HepG2 (cell line): ENCODE data around the gene KLF11. TPM values are rescaled to one million over a fixed set of nuclear protein-coding genes. Genes with fewer than 3 reads are reported as not detected.

Source experiments
- ATAC-seq: fragments of 200-7000 bp; cut with Tn5 transposase; 3 replicates; pipeline ENCODE4 v1.9.1; 2020; ENCODE audit warnings: mild to moderate bottlenecking, moderate library complexity
- BruUV-seq: library from RNA; stranded (reverse); fragments of 400-500 nt; replicated peaks from 2 replicates; lab custom pipeline; 2021; lab: Mats Ljungman, UMichigan
- CTCF ChIA-PET: fragments of 300-600 bp; formaldehyde crosslinking; extraction: SDS; loops from one replicate; lab custom pipeline; 2021; ENCODE audit warnings: low total read pairs, inconsistent platforms, low intra/inter-chr PET ratio; lab: Yijun Ruan, JAX
- POLR2A ChIA-PET: fragments of 350-600 bp; sonication (Branson Sonifier 250); formaldehyde crosslinking; loops from one replicate; lab custom pipeline; 2020; ENCODE audit warnings: antibody characterized with exemption, inconsistent platforms; lab: Yijun Ruan, JAX
- DNase-seq: peaks from one replicate; pipeline ENCODE4 v3.0.0-alpha.2; 2015; ENCODE audit warnings: low spot score
- FAIRE-seq: peaks from 3 replicates; lab custom pipeline; 2011; peaks lifted over from hg19 to GRCh38; lab: Jason Lieb, UNC
- H2AFZ ChIP-seq: one replicate; pipeline ENCODE4 v1.6.1; 2011; ENCODE audit warnings: low read length, inconsistent platforms
- H3K27ac ChIP-seq: fragments of 300-600 bp; 3 replicates; pipeline ENCODE4 v1.8.0; 2011; ENCODE audit warnings: mixed run types, mild to moderate bottlenecking, mixed read lengths, low read length, inconsistent platforms; ENCODE audit not compliant: insufficient read depth; ENCODE audit errors: extremely low read length
- H3K27me3 ChIP-seq, 2 experiments: fragments of 200-600 bp in 1 of 2; 2 replicates in 1 of 2; 3 replicates in 1 of 2; pipeline versions ENCODE4 v1.6.0 to v1.8.0; 2011; ENCODE audit warnings: low read length in 2 of 2, mild to moderate bottlenecking in 2 of 2, moderate library complexity in 2 of 2, inconsistent platforms in 1 of 2; ENCODE audit not compliant: insufficient read depth in 2 of 2, control insufficient read depth in 1 of 2
- H3K36me3 ChIP-seq, 2 experiments: fragments of 200-600 bp in 1 of 2; replicated peaks in 1 of 2; 2 replicates in 1 of 2; 3 replicates in 1 of 2; pipeline versions ENCODE4 v1.5.1 to v1.8.0; 2011; ENCODE audit warnings: low read length in 2 of 2, inconsistent platforms in 1 of 2; ENCODE audit not compliant: insufficient read depth in 2 of 2, control insufficient read depth in 1 of 2
- H3K4me1 ChIP-seq: 2 replicates; pipeline ENCODE4 v1.5.1; 2012; ENCODE audit warnings: low read length, inconsistent platforms; ENCODE audit not compliant: insufficient read depth
- H3K4me2 ChIP-seq: 2 replicates; pipeline ENCODE4 v1.6.0; 2011; ENCODE audit warnings: low read depth, low read length, inconsistent platforms
- H3K4me3 ChIP-seq, 3 experiments: fragments of 200-600 bp in 1 of 3; sonication (generic), shearing (Covaris generic) in 1 of 3; replicated peaks in 1 of 3; 2 replicates each; pipeline ENCODE4 v1.5.1; 2011 to 2016; ENCODE audit warnings: low read length in 3 of 3, inconsistent platforms in 2 of 3, low read depth in 2 of 3, mild to moderate bottlenecking in 2 of 3, control low read depth in 1 of 3, mixed read lengths in 1 of 3; ENCODE audit not compliant: insufficient read depth in 1 of 3
- H3K79me2 ChIP-seq: one replicate; pipeline ENCODE4 v1.6.1; 2011; ENCODE audit warnings: low read length, inconsistent platforms; ENCODE audit not compliant: insufficient read depth
- H3K9ac ChIP-seq: 2 replicates; pipeline ENCODE4 v1.6.0; 2011; ENCODE audit warnings: mild to moderate bottlenecking, low read depth, low read length, inconsistent platforms; ENCODE audit not compliant: insufficient read depth
- H3K9me3 ChIP-seq: 2 replicates; pipeline ENCODE4 v1.5.1; 2012; ENCODE audit warnings: mild to moderate bottlenecking, low read length
- H4K20me1 ChIP-seq: 2 replicates; pipeline ENCODE4 v1.6.0; 2011; ENCODE audit warnings: inconsistent platforms, mild to moderate bottlenecking, low read length, moderate library complexity; ENCODE audit not compliant: insufficient read depth
- EED ChIP-seq: sonication (generic); formaldehyde crosslinking; IDR thresholded peaks from 2 replicates; pipeline ENCODE4 v1.5.0; 2020; ENCODE audit warnings: mild to moderate bottlenecking, missing genetic modification reagents
- FOXM1 ChIP-seq: sonication (generic); formaldehyde crosslinking; IDR thresholded peaks from 2 replicates; pipeline ENCODE4 v1.5.0; 2020; ENCODE audit warnings: missing genetic modification reagents
- HOXA3 ChIP-seq: sonication (generic); formaldehyde crosslinking; IDR thresholded peaks from 2 replicates; pipeline ENCODE4 v1.5.0; 2020; ENCODE audit warnings: missing genetic modification reagents
- MAX ChIP-seq: IDR thresholded peaks from 2 replicates; pipeline ENCODE4 v1.6.1; 2012; ENCODE audit warnings: inconsistent platforms
- NPAS2 ChIP-seq: sonication (generic); formaldehyde crosslinking; IDR thresholded peaks from 2 replicates; pipeline ENCODE4 v1.8.0; 2022; ENCODE audit warnings: mild to moderate bottlenecking, missing genetic modification reagents, borderline replicate concordance
- NRL ChIP-seq: sonication (generic); formaldehyde crosslinking; IDR thresholded peaks from 2 replicates; pipeline ENCODE4 v1.5.0; 2020; ENCODE audit warnings: missing genetic modification reagents, mild to moderate bottlenecking, moderate library complexity, borderline replicate concordance
- SALL1 ChIP-seq: sonication (generic); formaldehyde crosslinking; IDR thresholded peaks from 2 replicates; pipeline ENCODE4 v1.8.0; 2022; ENCODE audit warnings: mild to moderate bottlenecking, missing genetic modification reagents
- SP2 ChIP-seq: sonication (generic); formaldehyde crosslinking; IDR thresholded peaks from 2 replicates; pipeline ENCODE4 v1.5.1; 2020; ENCODE audit warnings: mild to moderate bottlenecking, missing genetic modification reagents
- TAF15 ChIP-seq: fragments of 200-400 bp; formaldehyde crosslinking; IDR thresholded peaks from one replicate; pipeline ENCODE4 v1.6.1; 2018; ENCODE audit warnings: mild to moderate bottlenecking, low read depth, low read length; ENCODE audit not compliant: poor library complexity, severe bottlenecking
- TOE1 ChIP-seq: sonication (generic); formaldehyde crosslinking; IDR thresholded peaks from 2 replicates; pipeline ENCODE4 v1.4.0; 2020; ENCODE audit warnings: mild to moderate bottlenecking, missing genetic modification reagents
- ZBTB7B ChIP-seq: sonication (generic); formaldehyde crosslinking; IDR thresholded peaks from 2 replicates; pipeline ENCODE4 v1.4.0; 2020; ENCODE audit warnings: missing genetic modification reagents
- ZMYM2 ChIP-seq: sonication (generic); formaldehyde crosslinking; IDR thresholded peaks from 2 replicates; pipeline ENCODE4 v1.8.0; 2022; ENCODE audit warnings: mild to moderate bottlenecking, missing genetic modification reagents
- ZNF142 ChIP-seq: sonication (generic); formaldehyde crosslinking; IDR thresholded peaks from 2 replicates; pipeline ENCODE4 v1.4.0; 2020; ENCODE audit warnings: missing genetic modification reagents
- ZNF17 ChIP-seq: sonication (generic); formaldehyde crosslinking; IDR thresholded peaks from 2 replicates; pipeline ENCODE4 v1.5.0; 2020; ENCODE audit warnings: mild to moderate bottlenecking, missing genetic modification reagents
- ZNF746 ChIP-seq: sonication (generic); formaldehyde crosslinking; IDR thresholded peaks from 2 replicates; pipeline ENCODE4 v1.8.0; 2022; ENCODE audit warnings: mild to moderate bottlenecking, missing genetic modification reagents
- ZNF776 ChIP-seq: sonication (generic); formaldehyde crosslinking; IDR thresholded peaks from 2 replicates; pipeline ENCODE4 v1.4.0; 2020; ENCODE audit warnings: mild to moderate bottlenecking, missing genetic modification reagents
- ZNF782 ChIP-seq: sonication (generic); formaldehyde crosslinking; IDR thresholded peaks from 2 replicates; pipeline ENCODE4 v1.4.0; 2020; ENCODE audit warnings: missing genetic modification reagents, mild to moderate bottlenecking, borderline replicate concordance
- ZNF891 ChIP-seq: sonication (generic); formaldehyde crosslinking; IDR thresholded peaks from 2 replicates; pipeline ENCODE4 v1.5.0; 2020; ENCODE audit warnings: mild to moderate bottlenecking, missing genetic modification reagents
- WGBS: methylation state at CpG from one replicate; pipeline ENCODE4 v1.1.6; 2017; ENCODE audit warnings: low lambda C conversion rate; 5-methylcytosine and 5-hydroxymethylcytosine counted together
- in situ Hi-C: cut with HindIII; loops from 2 replicates; pipeline ENCODE4 v1.10.0; 2017; ENCODE audit warnings: low pct_unique_long_range_greater_than_20kb; ENCODE audit not compliant: extremely low pct_ligation_motif_present
- intact Hi-C: fragments of 100-400 bp; cut with micrococcal nuclease; formaldehyde crosslinking; loops from one replicate; pipeline ENCODE4 v1.10.0; 2022; ENCODE audit not compliant: unreplicated experiment
- polyA plus RNA-seq, 8 experiments: library from polyadenylated mRNA; depleted of rRNA in 3 of 8; stranded (reverse) in 7 of 8; unstranded in 1 of 8; fragments of >200 nt; fragmentation: Illumina TruSeq in 4 of 8; extraction: Trizol in 4 of 8; gene quantifications; 2 replicates each; pipeline versions ENCODE4 v1.2.1 to v1.2.3, GENCODE V29; 2011 to 2016; ENCODE audit warnings: low read depth in 4 of 8, missing spikeins in 1 of 8, mixed read lengths in 1 of 8; ENCODE audit not compliant: insufficient read depth in 1 of 8
- total RNA-seq, 5 experiments: library from RNA; depleted of rRNA; stranded (reverse); fragments of >200 nt; fragmentation: Illumina TruSeq; extraction: Trizol; gene quantifications; 2 replicates each; pipeline ENCODE4 v1.2.3, GENCODE V29; 2016; ENCODE audit warnings: low read depth in 1 of 5

The KLF11 gene
- total and polyA plus RNA-seq, 2 of the 13 experiments (the other 11 are each of a cell fraction or from before 2014, with no cell fraction given): 2.5 to 11.8 TPM

- DNase-seq: peak; percentile 51
- in situ Hi-C loops (no loop called here), intact Hi-C loops (no loop called here)
- no peak overlapping the region for H2AFZ ChIP-seq
- no peaks in the 10 kb centered on the region for H3K79me2 ChIP-seq
- H3K4me2 ChIP-seq: peak overlapping the region; percentile 89
- 8% methylated on average over 28 of the region's 28 CpGs for WGBS
- 0 out of 2 replicates have a peak overlapping the region, but pooled peaks have one; percentile 10 for H3K9ac ChIP-seq
- peak; percentile 80 for ATAC-seq
- no peak for FAIRE-seq
- ChIA-PET CTCF (no interaction called here), POLR2A (interaction anchor here (0.9 to 2.0 kb wide), 11 partner anchors 9 to 427 kb away, joined by 3 to 7 read pairs (median 3); partner anchors contain the start of genes KLF11, TAF1B and YWHAQ)
- no peaks in the 10 kb centered on the region for H3K9me3 ChIP-seq
- BruUV-seq: no TSS peak
- H3K36me3 ChIP-seq: no peaks in the 10 kb centered on the region; a peak in 3 of 5 replicates
- peak overlapping the region; percentile 46 to 74 (median 58) for H3K4me3 ChIP-seq
- H3K27ac ChIP-seq: no peak overlapping the region
- peaks cover 6 to 28% of the 10 kb centered on the region in 2 experiments; a peak in 3 of 5 replicates for H3K27me3 ChIP-seq
- H3K4me1 ChIP-seq: peaks cover 28% of the 10 kb centered on the region
- no peaks in the 10 kb centered on the region for H4K20me1 ChIP-seq
- TF ChIP-seq ZNF891 (CRISPR knock-in tag): peak; percentile 18; the same call in 1 of the 2 replicates
- TF ChIP-seq SALL1: peak; percentile 41; the same call in 1 of the 2 replicates
- TF ChIP-seq MAX: no peak; the same call in 1 of the 2 replicates
- TF ChIP-seq ZNF782 (CRISPR knock-in tag): 0 out of 2 replicates have a peak, but pooled peaks have one; percentile 25
- TF ChIP-seq ZNF17 (CRISPR knock-in tag): no peak
- no peak for TF ChIP-seq ZNF746
- no peak for TF ChIP-seq TAF15
- 0 out of 2 replicates have a peak, but pooled peaks have one; percentile 47 for TF ChIP-seq NRL
- peak; percentile 59; the same call in 1 of the 2 replicates for TF ChIP-seq ZNF142
- TF ChIP-seq EED (CRISPR knock-in tag): 0 out of 2 replicates have a peak, but pooled peaks have one; percentile 23
- TF ChIP-seq SP2: no peak; the same call in 1 of the 2 replicates
- TF ChIP-seq ZMYM2 (CRISPR knock-in tag): no peak
- TF ChIP-seq ZBTB7B (CRISPR knock-in tag): peak; percentile 30; the same call in 1 of the 2 replicates
- 0 out of 2 replicates have a peak, but pooled peaks have one; percentile 76 for TF ChIP-seq NPAS2 (CRISPR knock-in tag)
- TF ChIP-seq FOXM1: no peak
- no peak for TF ChIP-seq TOE1 (CRISPR knock-in tag)
- peak; percentile 33; the same call in 1 of the 2 replicates for TF ChIP-seq HOXA3 (CRISPR knock-in tag)
- TF ChIP-seq ZNF776: no peak
Observed at GRCh38 chr2:10057231-10058107, 14.1 kb downstream of the KLF11 start.
